Glutamatergic neuron (in vitro differentiated cells): ENCODE results near the gene LSS. TPM values are rescaled to one million over a fixed set of nuclear protein-coding genes. Genes with fewer than 3 reads are reported as not detected.
A peak's percentile ranks its signal among the peaks of the same experiment; 100 is the strongest.

Experiments used
- DNase-seq: peaks from one replicate; pipeline ENCODE4 v3.0.0; 2022
- H3K27ac Mint-ChIP-seq: one replicate; pipeline ENCODE4 v1.8.0; 2020; ENCODE audit warnings: mild to moderate bottlenecking, mixed read lengths, inconsistent platforms; ENCODE audit not compliant: unreplicated experiment
- H3K27me3 Mint-ChIP-seq: one replicate; pipeline ENCODE4 v1.8.0; 2020; ENCODE audit warnings: mild to moderate bottlenecking, moderate library complexity, mixed read lengths, inconsistent platforms; ENCODE audit not compliant: unreplicated experiment
- H3K36me3 Mint-ChIP-seq: one replicate; pipeline ENCODE4 v1.8.0; 2020; ENCODE audit warnings: mild to moderate bottlenecking, mixed read lengths, inconsistent platforms; ENCODE audit not compliant: unreplicated experiment
- H3K4me1 Mint-ChIP-seq: one replicate; pipeline ENCODE4 v1.8.0; 2020; ENCODE audit warnings: mild to moderate bottlenecking, low read depth, mixed read lengths, inconsistent platforms; ENCODE audit not compliant: unreplicated experiment
- H3K4me3 Mint-ChIP-seq: one replicate; pipeline ENCODE4 v1.8.0; 2020; ENCODE audit warnings: mild to moderate bottlenecking, mixed read lengths, inconsistent platforms; ENCODE audit not compliant: unreplicated experiment
- H3K9me3 Mint-ChIP-seq: one replicate; pipeline ENCODE4 v1.8.0; 2020; ENCODE audit warnings: mild to moderate bottlenecking, moderate library complexity, mixed read lengths, inconsistent platforms; ENCODE audit not compliant: unreplicated experiment
- CTCF ChIP-seq: fragments of 200-600 bp; sonication (generic); IDR thresholded peaks from one replicate; pipeline ENCODE4 v1.5.0; 2021; ENCODE audit not compliant: partially characterized antibody, unreplicated experiment
- total RNA-seq: library from RNA; stranded (reverse); fragmentation: NEBNext Ultra II Directional; extraction: Animal tissue kit (Norgen Biotek cat#: 25700); gene quantifications from one replicate; pipeline ENCODE4 v1.2.1, GENCODE V29; 2021; ENCODE audit not compliant: unreplicated experiment

The LSS gene
- total RNA-seq, 1 donor from 2014 or later: 390 TPM

GRCh38 chr21:46181953-46182547 is 46.5 kb downstream of the LSS start:
- Mint-ChIP-seq H3K36me3 (peaks cover 6% of the 10 kb centered on the region), H3K4me1 (peaks cover 7% of the 10 kb centered on the region), H3K27ac (no peak overlapping the region), H3K27me3 (peaks cover 3% of the 10 kb centered on the region), H3K4me3 (no peak overlapping the region), H3K9me3 (peaks cover 10% of the 10 kb centered on the region)
- TF ChIP-seq CTCF: no peak
- no peak for DNase-seq

GRCh38 chr21:46181436-46181835 is 47.1 kb downstream of the LSS start:
- no peak for TF ChIP-seq CTCF
- Mint-ChIP-seq H3K27me3 (peaks cover 3% of the 10 kb centered on the region), H3K36me3 (peaks cover 13% of the 10 kb centered on the region), H3K4me1 (peaks cover 7% of the 10 kb centered on the region), H3K9me3 (peaks cover 10% of the 10 kb centered on the region), H3K27ac (no peak overlapping the region), H3K4me3 (no peak overlapping the region)
- no peak for DNase-seq

GRCh38 chr21:46180778-46181391 is 47.7 kb downstream of the LSS start:
- H3K27ac Mint-ChIP-seq: no peak overlapping the region
- peaks cover 7% of the 10 kb centered on the region for H3K4me1 Mint-ChIP-seq
- no peak for DNase-seq
- TF ChIP-seq CTCF: no peak
- H3K9me3 Mint-ChIP-seq: peaks cover 13% of the 10 kb centered on the region
- H3K36me3 Mint-ChIP-seq: peaks cover 18% of the 10 kb centered on the region
- no peak overlapping the region for H3K4me3 Mint-ChIP-seq
- peaks cover 3% of the 10 kb centered on the region for H3K27me3 Mint-ChIP-seq

GRCh38 chr21:46180079-46180722 is 48.4 kb downstream of the LSS start:
- H3K36me3 Mint-ChIP-seq: peaks cover 18% of the 10 kb centered on the region
- peaks cover 8% of the 10 kb centered on the region for H3K9me3 Mint-ChIP-seq
- peak overlapping the region; percentile 44 for H3K27ac Mint-ChIP-seq
- DNase-seq: no peak
- peaks cover 3% of the 10 kb centered on the region for H3K27me3 Mint-ChIP-seq
- peaks cover 4% of the 10 kb centered on the region for H3K4me1 Mint-ChIP-seq
- no peak overlapping the region for H3K4me3 Mint-ChIP-seq
- TF ChIP-seq CTCF: no peak

GRCh38 chr21:46179708-46180078 is 48.9 kb downstream of the LSS start:
- Mint-ChIP-seq H3K9me3 (peaks cover 5% of the 10 kb centered on the region), H3K4me3 (no peak overlapping the region), H3K36me3 (peaks cover 18% of the 10 kb centered on the region), H3K4me1 (peaks cover 4% of the 10 kb centered on the region), H3K27me3 (peaks cover 3% of the 10 kb centered on the region), H3K27ac (peak overlapping the region; percentile 44)
- DNase-seq: no peak
- no peak for TF ChIP-seq CTCF
